Neuron (in vitro differentiated cells): ENCODE data around the gene JPT2.
"Not testable (repeated sequence)": the region's sequence is repeated elsewhere in the genome, so short reads cannot be mapped to it uniquely, and the experiment has no call there.

ENCODE experiments used
- H2AFZ ChIP-seq: one replicate; pipeline ENCODE4 v1.6.1; 2013; ENCODE audit warnings: low read depth, mild to moderate bottlenecking, inconsistent platforms, low read length, moderate library complexity
- H3K27me3 ChIP-seq: one replicate; pipeline ENCODE4 v1.6.1; 2013; ENCODE audit warnings: low read length; ENCODE audit not compliant: insufficient read depth
- H3K36me3 ChIP-seq: one replicate; pipeline ENCODE4 v1.6.1; 2013; ENCODE audit warnings: low read length; ENCODE audit not compliant: insufficient read depth
- H3K4me1 ChIP-seq: one replicate; pipeline ENCODE4 v1.6.1; 2013; ENCODE audit warnings: low read length; ENCODE audit not compliant: insufficient read depth
- H3K4me3 ChIP-seq: 2 replicates; pipeline ENCODE4 v1.5.1; 2013; ENCODE audit warnings: mild to moderate bottlenecking, low read length, moderate library complexity
- H3K9me3 ChIP-seq: one replicate; pipeline ENCODE4 v1.6.1; 2013; ENCODE audit warnings: low read length

JPT2 gene

DNA sequence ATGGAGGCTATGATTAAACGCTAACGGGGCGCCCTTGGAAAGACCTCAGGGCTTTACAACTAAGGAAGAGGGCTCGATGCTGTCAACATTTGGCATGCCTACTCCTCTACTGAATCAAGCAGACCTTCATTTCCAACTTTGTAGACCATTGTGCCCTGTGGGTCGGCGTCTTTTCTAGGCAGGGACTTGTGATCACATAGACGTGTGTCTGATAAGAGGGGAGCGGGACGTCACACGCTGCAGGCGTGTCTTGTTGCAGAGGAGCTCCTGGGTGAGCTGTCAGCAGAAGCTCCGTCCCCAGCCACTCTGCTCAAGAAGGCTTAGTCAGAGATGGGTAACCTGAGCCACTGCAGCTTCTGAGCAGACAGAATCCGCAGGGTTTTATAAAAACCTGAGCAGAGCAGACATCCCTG, 30.7 kb downstream of the JPT2 start:
- Histone ChIP-seq H2AFZ (no peak overlapping the region), H3K4me1 (peaks cover 21% of the 10 kb centered on the region), H3K9me3 (no peaks in the 10 kb centered on the region), H3K4me3 (no peak overlapping the region), H3K27me3 (no peaks in the 10 kb centered on the region), H3K36me3 (no peaks in the 10 kb centered on the region)

DNA sequence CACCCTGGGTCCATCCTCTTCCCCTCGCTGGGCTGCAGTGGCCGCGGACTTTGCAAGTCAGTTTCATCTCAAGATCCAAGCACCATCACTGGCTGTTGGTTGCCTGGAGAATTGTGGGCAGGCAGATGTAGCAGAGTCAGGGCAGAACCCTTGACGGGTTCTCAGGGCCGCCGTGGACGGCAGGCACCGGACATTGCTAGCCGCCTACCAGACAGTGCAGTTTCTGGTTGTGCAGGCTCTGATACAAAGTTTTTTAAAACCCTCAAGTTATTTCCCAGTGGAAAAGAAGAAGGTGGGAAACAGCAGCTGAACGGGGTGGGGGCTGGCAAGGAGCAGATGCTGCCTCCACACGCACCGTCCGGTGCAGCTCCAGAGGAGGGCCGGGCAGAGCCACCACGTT, 31.3 kb downstream of the JPT2 start:
- Histone ChIP-seq H3K9me3 (no peaks in the 10 kb centered on the region), H2AFZ (no peak overlapping the region), H3K4me1 (peaks cover 21% of the 10 kb centered on the region), H3K27me3 (no peaks in the 10 kb centered on the region), H3K36me3 (peaks cover 2% of the 10 kb centered on the region), H3K4me3 (no peak overlapping the region)

DNA sequence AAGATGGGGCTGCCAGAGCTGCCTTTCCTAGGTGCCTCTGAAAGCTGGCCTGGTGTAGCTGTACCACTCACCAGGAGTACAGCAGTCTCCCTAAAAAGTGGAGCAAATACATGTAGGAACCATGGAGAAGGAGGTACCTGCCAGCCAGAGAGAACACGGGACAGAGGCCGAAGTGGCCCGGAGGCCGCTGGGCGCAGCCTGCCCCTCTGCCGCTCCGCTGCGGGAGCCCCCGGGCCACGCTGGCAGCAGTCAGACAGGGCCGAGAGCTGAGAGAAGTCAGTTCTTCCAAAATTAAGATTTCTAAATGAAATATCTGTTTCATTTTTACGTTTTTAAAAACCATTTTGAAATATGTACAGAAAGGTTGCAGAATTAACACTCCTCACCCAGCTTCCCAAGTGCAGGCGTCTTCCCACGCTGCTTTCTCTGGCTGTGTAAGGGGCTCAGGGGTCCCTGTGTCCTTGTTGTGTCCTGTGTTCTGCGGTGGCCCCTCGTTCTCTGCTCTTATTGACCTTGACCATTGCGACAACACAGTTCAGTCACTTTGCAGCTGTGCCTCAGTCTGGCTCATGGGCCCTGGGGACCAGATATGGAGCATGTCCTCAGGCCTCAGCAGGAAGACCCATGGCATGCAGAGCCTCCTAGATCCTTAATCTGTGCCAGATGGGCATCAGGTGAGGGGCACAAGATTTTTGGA, 32.9 kb downstream of the JPT2 start:
- H3K27me3 ChIP-seq: no peaks in the 10 kb centered on the region
- H3K36me3 ChIP-seq: peaks cover 2% of the 10 kb centered on the region
- peaks cover 16% of the 10 kb centered on the region for H3K4me1 ChIP-seq
- no peak overlapping the region for H3K4me3 ChIP-seq
- no peaks in the 10 kb centered on the region for H3K9me3 ChIP-seq
- H2AFZ ChIP-seq: no peak overlapping the region

DNA sequence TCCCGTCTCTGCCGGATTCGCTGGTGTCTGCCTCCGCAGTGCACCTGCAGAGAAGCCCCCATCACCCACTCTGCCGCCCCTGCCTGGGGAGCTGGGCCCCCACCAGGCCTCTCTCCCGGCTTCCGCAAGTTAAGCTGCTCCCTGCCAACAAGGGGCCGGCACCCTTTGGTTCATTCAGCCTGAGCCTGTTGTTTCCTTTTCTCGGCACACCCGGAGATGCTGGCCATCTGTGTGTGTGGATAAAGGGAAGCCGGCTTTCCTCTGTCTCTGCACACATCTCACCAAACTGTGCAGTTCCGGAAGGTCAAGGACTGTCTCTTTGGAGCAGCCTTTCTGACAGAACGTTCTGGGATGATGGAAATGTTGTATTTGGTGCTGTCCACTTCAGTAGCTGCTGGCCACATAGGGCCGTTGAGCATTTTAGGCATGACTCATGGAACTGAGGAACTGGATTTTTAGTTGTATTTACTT, 34.7 kb downstream of the JPT2 start:
- Histone ChIP-seq H3K36me3 (peaks cover 2% of the 10 kb centered on the region), H3K27me3 (no peaks in the 10 kb centered on the region), H3K4me3 (no peak overlapping the region), H3K9me3 (no peaks in the 10 kb centered on the region), H3K4me1 (peaks cover 7% of the 10 kb centered on the region), H2AFZ (no peak overlapping the region)

DNA sequence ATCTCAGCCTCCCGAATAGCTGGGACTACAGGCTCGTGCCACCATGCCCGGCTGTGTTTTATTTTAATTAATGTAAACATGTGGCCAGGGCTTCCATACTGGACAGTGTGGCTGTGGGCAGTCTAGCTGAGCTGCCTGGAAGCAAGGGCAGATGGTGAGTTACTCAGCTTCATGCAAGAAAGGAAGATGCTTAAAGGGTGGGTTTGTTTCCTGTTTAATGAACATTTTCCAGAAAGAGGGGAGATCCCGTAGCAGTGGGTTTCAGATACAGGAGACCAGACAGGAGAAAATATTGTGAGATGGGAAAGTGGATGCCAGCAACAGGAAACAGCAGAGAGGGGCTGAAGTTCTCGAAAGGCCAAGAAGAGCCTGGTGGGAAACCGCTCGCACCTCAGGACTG, 35.3 kb downstream of the JPT2 start:
- H3K27me3 ChIP-seq: no peaks in the 10 kb centered on the region
- no peak overlapping the region for H2AFZ ChIP-seq
- H3K4me3 ChIP-seq: no peak overlapping the region
- H3K36me3 ChIP-seq: peaks cover 2% of the 10 kb centered on the region
- no peaks in the 10 kb centered on the region for H3K9me3 ChIP-seq
- peaks cover 2% of the 10 kb centered on the region for H3K4me1 ChIP-seq

DNA sequence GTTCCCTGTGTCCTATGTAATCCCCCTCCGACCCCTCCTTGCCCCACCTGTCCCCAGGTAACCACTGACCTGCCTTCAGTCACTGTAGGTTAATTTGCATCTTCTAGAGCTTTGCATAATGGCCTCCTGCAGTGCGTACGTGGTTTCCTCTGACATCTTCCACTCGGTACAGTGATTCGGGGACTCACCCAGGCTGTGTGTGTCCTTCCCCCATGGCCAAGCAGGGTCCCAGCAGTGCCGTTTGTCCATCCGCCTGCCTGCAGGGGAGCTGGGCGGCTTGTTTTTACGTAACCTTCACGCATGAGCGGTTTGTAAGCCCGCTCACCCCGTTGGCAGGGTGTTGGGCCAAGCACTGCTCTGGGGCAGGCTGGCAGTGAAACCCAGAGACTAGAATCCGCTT, 35.9 kb downstream of the JPT2 start:
- Histone ChIP-seq H3K27me3 (no peaks in the 10 kb centered on the region), H3K36me3 (peaks cover 2% of the 10 kb centered on the region), H3K9me3 (no peaks in the 10 kb centered on the region), H3K4me1 (no peaks in the 10 kb centered on the region), H2AFZ (no peak overlapping the region), H3K4me3 (no peak overlapping the region)

DNA sequence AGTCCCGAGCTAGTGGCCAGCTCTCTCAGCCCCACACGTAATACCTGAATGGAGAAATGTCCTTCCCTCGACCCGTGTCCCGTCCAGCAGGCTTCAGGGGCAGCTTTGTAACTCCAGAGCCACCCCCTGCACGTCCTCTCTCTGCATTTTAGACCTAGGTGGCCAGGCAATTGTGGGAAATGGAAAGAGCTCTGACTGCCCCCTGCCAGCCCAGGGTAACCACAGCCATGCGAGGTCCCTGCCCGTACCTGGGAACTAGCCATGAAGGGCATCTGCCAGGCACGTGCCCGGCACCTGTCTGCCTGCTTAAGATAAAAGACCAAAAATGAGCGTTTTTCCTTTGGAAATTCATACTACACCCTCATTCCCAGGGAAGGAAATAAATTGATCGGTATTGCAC, 37.1 kb downstream of the JPT2 start:
- no peak overlapping the region for H3K4me3 ChIP-seq
- no peak overlapping the region for H2AFZ ChIP-seq
- no peaks in the 10 kb centered on the region for H3K27me3 ChIP-seq
- no peaks in the 10 kb centered on the region for H3K9me3 ChIP-seq
- no peaks in the 10 kb centered on the region for H3K4me1 ChIP-seq
- H3K36me3 ChIP-seq: peaks cover 2% of the 10 kb centered on the region

DNA sequence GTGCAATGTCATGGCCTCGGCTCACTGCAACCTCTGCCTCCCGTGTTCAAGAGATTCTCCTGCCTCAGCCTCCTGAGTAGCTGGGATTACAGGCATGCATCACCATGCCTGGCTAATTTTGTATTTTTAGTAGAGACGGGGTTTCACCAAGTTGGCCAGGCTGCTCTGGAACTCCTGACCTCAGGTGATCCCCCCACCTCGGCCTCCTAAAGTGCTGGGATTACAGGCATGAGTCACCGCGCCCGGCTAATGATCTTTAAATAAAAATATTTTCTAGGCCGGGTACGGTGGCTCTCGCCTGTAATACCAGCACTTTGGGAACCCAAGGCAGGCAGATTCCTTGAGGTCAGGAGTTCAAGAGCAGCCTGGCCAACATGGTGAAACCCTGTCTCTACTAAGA, 40.2 kb downstream of the JPT2 start:
- H3K4me1 ChIP-seq, H3K9me3 ChIP-seq, H3K36me3 ChIP-seq: not testable (repeated sequence)

DNA sequence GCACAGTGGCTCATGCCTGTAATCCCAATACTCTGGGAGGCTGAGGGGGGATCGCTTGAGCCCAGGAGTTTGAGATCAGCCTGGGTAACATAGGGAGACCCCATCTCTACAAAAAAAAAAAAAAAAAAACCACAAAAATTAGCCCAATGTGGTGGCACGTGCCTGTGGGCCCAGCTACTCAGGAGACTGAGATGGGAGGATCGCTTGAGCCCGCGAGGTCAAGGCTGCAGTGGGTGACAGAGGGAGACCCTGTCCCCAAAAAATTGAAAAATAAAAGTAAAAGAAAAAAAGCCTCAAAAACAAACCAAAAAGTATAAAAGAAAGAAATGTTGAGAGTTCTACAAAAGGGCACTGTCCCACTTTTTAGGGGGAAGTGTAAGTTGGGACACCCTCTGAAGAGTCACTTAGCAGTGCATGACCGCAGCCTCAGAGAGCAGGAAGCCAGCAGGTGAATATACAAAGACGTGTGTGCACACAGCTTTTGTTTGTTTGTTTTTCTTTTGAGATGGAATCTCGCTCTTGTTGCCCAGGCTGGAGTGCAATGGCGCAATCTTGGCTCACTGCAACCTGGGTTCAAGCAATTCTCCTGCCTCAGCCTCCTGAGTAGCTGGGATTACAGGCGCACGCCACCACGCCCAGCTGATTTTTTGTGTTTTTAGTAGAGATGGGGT, 41.6 kb downstream of the JPT2 start:
- not testable (repeated sequence) for H3K4me3 ChIP-seq, H3K4me1 ChIP-seq, H3K9me3 ChIP-seq, H2AFZ ChIP-seq, H3K27me3 ChIP-seq, H3K36me3 ChIP-seq

More for the DNA sequence above, 40.2 kb downstream of the JPT2 start:
- H3K4me3 ChIP-seq, H2AFZ ChIP-seq, H3K27me3 ChIP-seq: not testable (repeated sequence)

DNA sequence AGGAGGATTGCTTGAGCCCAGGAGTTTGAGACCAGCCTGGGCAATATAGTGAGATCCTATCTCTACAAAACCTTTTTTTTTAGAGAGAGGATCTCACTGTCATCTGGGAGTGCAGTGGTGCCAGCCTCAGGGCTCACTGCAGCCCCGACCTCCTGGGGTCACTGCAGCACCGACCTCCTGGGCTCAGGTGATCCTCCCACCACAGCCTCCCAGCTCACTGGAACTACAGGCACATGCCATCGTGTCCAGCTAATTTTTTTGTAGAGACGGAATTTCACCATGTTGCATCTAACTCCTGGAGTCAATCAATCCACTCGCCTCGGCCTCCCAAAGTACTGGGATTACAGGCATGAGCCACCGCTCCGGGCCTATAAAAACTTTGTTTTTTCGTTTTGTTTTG, 43.3 kb downstream of the JPT2 start:
- H3K4me3 ChIP-seq: no peak overlapping the region
- no peaks in the 10 kb centered on the region for H3K4me1 ChIP-seq
- H3K9me3 ChIP-seq: no peaks in the 10 kb centered on the region
- peaks cover 14% of the 10 kb centered on the region for H3K36me3 ChIP-seq
- no peak overlapping the region for H2AFZ ChIP-seq
- H3K27me3 ChIP-seq: no peaks in the 10 kb centered on the region

DNA sequence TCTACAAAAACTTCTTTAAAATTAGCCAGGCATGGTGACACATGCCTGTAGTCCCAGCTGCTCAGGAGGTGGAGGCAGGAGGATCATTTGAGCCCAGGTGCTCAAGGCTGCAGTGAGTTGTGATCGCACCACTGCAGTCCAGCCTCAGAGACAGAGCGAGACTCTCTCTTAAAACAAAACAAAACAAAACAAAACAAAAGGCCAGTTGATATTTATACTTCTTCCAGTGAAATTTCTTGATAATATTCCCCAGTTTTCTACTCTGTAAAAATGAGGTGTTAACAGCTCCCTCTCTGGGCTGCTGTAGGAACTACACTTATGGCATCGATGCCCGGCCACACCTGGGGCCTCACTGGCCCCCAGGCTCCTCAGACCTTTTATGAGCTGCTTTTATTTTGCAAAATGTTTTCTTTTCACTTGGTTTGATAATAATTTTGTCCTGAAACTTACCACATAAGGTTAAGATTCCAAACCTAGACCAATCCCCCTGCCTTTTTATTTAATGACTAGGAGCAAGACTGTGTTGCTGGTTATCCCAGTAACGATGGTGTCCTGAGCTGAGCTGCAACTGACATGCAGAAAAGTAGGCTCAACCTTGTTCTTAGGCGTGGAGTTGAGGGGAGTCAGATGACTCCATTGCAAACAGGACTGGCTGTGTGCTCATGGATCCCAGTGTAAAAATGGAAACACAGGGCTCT, 45.5 kb downstream of the JPT2 start:
- H3K27me3 ChIP-seq: no peaks in the 10 kb centered on the region
- no peak overlapping the region for H2AFZ ChIP-seq
- H3K4me3 ChIP-seq: no peak overlapping the region
- H3K4me1 ChIP-seq: no peaks in the 10 kb centered on the region
- peaks cover 35% of the 10 kb centered on the region for H3K36me3 ChIP-seq
- H3K9me3 ChIP-seq: no peaks in the 10 kb centered on the region

DNA sequence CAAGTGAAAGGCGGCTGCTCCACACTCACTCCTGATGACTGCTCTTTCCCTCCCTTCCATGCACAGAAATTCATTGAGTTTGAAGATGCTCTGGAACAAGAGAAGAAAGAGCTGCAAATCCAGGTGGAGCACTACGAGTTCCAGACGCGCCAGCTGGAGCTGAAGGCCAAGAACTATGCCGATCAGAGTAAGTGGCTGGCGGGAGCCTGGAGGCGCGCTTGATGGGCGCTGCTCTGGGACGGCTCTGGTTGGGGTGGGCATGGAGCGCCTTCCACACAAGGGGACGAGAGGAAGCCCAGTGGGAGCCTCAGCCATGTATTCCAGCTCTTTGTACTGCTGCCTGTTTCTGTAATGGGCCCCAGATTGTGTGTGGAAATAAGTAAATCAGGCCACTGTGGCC, 46.4 kb downstream of the JPT2 start:
- no peak overlapping the region for H2AFZ ChIP-seq
- no peaks in the 10 kb centered on the region for H3K9me3 ChIP-seq
- H3K36me3 ChIP-seq: peaks cover 44% of the 10 kb centered on the region
- H3K27me3 ChIP-seq: no peaks in the 10 kb centered on the region
- no peaks in the 10 kb centered on the region for H3K4me1 ChIP-seq
- no peak overlapping the region for H3K4me3 ChIP-seq

DNA sequence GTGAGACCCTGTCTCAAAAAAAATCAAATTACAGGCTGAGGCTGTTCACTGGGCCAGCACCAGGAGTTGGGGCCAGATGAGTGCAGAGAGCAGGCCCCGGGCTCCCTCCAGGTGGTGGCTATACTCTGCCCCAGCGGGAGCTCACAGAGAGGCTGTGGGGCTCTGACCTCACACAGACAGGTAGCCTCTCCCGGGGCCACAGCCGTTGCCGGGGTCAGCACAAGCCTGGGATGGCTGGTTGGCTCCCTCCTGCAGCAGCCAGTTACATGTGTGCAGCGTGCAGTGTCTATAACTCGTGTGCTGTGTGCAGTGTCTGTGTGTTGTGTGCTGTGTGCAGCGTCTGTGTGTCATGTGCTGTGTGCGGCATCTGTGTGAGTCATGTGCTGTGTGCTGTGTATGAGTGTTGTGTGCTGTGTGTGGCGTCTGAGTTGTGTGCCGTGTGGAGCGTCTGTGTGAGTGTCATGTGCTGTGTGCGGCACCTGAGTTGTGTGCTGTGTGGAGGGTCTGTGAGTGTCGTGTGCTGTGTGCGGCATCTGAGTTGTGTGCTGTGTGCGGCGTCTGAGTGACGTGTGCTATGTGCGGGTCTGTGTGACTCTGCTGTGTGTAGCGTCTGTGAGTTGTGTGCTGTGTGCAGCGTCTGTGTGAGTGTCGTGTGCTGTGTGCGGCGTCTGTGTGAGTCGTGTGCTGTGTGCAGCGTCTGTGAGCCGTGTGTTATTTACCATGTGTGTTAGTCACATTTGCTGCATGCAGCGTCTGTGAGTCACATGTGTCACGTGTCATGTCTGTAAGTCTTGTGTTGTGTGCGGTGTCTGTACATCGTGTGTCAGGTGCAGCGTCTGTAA, 48.8 kb downstream of the JPT2 start:
- Histone ChIP-seq H2AFZ (no peak overlapping the region), H3K27me3 (no peaks in the 10 kb centered on the region), H3K9me3 (no peaks in the 10 kb centered on the region), H3K4me1 (no peaks in the 10 kb centered on the region), H3K4me3 (no peak overlapping the region), H3K36me3 (peaks cover 51% of the 10 kb centered on the region)
